HepG2 (cell line): ENCODE results near the gene CPT1A. TPM values are rescaled to one million over a fixed set of nuclear protein-coding genes. Genes with fewer than 3 reads are reported as not detected.

Experiments used
- ATAC-seq: fragments of 200-7000 bp; cut with Tn5 transposase; 3 replicates; pipeline ENCODE4 v1.9.1; 2020; ENCODE audit warnings: mild to moderate bottlenecking, moderate library complexity
- BruUV-seq: library from RNA; stranded (reverse); fragments of 400-500 nt; replicated peaks from 2 replicates; lab custom pipeline; 2021; lab: Mats Ljungman, UMichigan
- CTCF ChIA-PET: fragments of 300-600 bp; formaldehyde crosslinking; extraction: SDS; loops from one replicate; lab custom pipeline; 2021; ENCODE audit warnings: low total read pairs, inconsistent platforms, low intra/inter-chr PET ratio; lab: Yijun Ruan, JAX
- POLR2A ChIA-PET: fragments of 350-600 bp; sonication (Branson Sonifier 250); formaldehyde crosslinking; loops from one replicate; lab custom pipeline; 2020; ENCODE audit warnings: antibody characterized with exemption, inconsistent platforms; lab: Yijun Ruan, JAX
- DNase-seq: peaks from one replicate; pipeline ENCODE4 v3.0.0-alpha.2; 2015; ENCODE audit warnings: low spot score
- FAIRE-seq: peaks from 3 replicates; lab custom pipeline; 2011; peaks lifted over from hg19 to GRCh38; lab: Jason Lieb, UNC
- H2AFZ ChIP-seq: one replicate; pipeline ENCODE4 v1.6.1; 2011; ENCODE audit warnings: low read length, inconsistent platforms
- H3K27ac ChIP-seq: fragments of 300-600 bp; 3 replicates; pipeline ENCODE4 v1.8.0; 2011; ENCODE audit warnings: mixed run types, mild to moderate bottlenecking, mixed read lengths, low read length, inconsistent platforms; ENCODE audit not compliant: insufficient read depth; ENCODE audit errors: extremely low read length
- H3K27me3 ChIP-seq, 2 experiments: fragments of 200-600 bp in 1 of 2; 2 replicates in 1 of 2; 3 replicates in 1 of 2; pipeline versions ENCODE4 v1.6.0 to v1.8.0; 2011; ENCODE audit warnings: low read length in 2 of 2, mild to moderate bottlenecking in 2 of 2, moderate library complexity in 2 of 2, inconsistent platforms in 1 of 2; ENCODE audit not compliant: insufficient read depth in 2 of 2, control insufficient read depth in 1 of 2
- H3K36me3 ChIP-seq, 2 experiments: fragments of 200-600 bp in 1 of 2; replicated peaks in 1 of 2; 2 replicates in 1 of 2; 3 replicates in 1 of 2; pipeline versions ENCODE4 v1.5.1 to v1.8.0; 2011; ENCODE audit warnings: low read length in 2 of 2, inconsistent platforms in 1 of 2; ENCODE audit not compliant: insufficient read depth in 2 of 2, control insufficient read depth in 1 of 2
- H3K4me1 ChIP-seq: 2 replicates; pipeline ENCODE4 v1.5.1; 2012; ENCODE audit warnings: low read length, inconsistent platforms; ENCODE audit not compliant: insufficient read depth
- H3K4me2 ChIP-seq: 2 replicates; pipeline ENCODE4 v1.6.0; 2011; ENCODE audit warnings: low read depth, low read length, inconsistent platforms
- H3K4me3 ChIP-seq, 3 experiments: fragments of 200-600 bp in 1 of 3; sonication (generic), shearing (Covaris generic) in 1 of 3; replicated peaks in 1 of 3; 2 replicates each; pipeline ENCODE4 v1.5.1; 2011 to 2016; ENCODE audit warnings: low read length in 3 of 3, inconsistent platforms in 2 of 3, low read depth in 2 of 3, mild to moderate bottlenecking in 2 of 3, control low read depth in 1 of 3, mixed read lengths in 1 of 3; ENCODE audit not compliant: insufficient read depth in 1 of 3
- H3K79me2 ChIP-seq: one replicate; pipeline ENCODE4 v1.6.1; 2011; ENCODE audit warnings: low read length, inconsistent platforms; ENCODE audit not compliant: insufficient read depth
- H3K9ac ChIP-seq: 2 replicates; pipeline ENCODE4 v1.6.0; 2011; ENCODE audit warnings: mild to moderate bottlenecking, low read depth, low read length, inconsistent platforms; ENCODE audit not compliant: insufficient read depth
- H3K9me3 ChIP-seq: 2 replicates; pipeline ENCODE4 v1.5.1; 2012; ENCODE audit warnings: mild to moderate bottlenecking, low read length
- H4K20me1 ChIP-seq: 2 replicates; pipeline ENCODE4 v1.6.0; 2011; ENCODE audit warnings: inconsistent platforms, mild to moderate bottlenecking, low read length, moderate library complexity; ENCODE audit not compliant: insufficient read depth
- ARNT2 ChIP-seq: sonication (generic); formaldehyde crosslinking; IDR thresholded peaks from 2 replicates; pipeline ENCODE4 v1.8.0; 2022; ENCODE audit warnings: mild to moderate bottlenecking, low read depth, missing genetic modification reagents, moderate library complexity
- FOXA3 ChIP-seq: IDR thresholded peaks from 2 replicates; pipeline ENCODE4 v1.6.1; 2016; ENCODE audit warnings: missing genetic modification reagents, missing compliant biosample characterization
- HDAC2 ChIP-seq: sonication (generic); formaldehyde crosslinking; IDR thresholded peaks from 2 replicates; pipeline ENCODE4 v1.4.0; 2020; ENCODE audit warnings: missing genetic modification reagents
- KDM2A ChIP-seq: sonication (generic); formaldehyde crosslinking; IDR thresholded peaks from 2 replicates; pipeline ENCODE4 v1.4.0; 2020; ENCODE audit warnings: low read depth, missing genetic modification reagents, borderline replicate concordance
- ZBTB1 ChIP-seq: sonication (generic); formaldehyde crosslinking; IDR thresholded peaks from 2 replicates; pipeline ENCODE4 v1.4.0; 2020; ENCODE audit warnings: missing genetic modification reagents, borderline replicate concordance
- ZNF501 ChIP-seq: sonication (generic); formaldehyde crosslinking; IDR thresholded peaks from 2 replicates; pipeline ENCODE4 v1.5.1; 2020; ENCODE audit warnings: mild to moderate bottlenecking, moderate library complexity, missing genetic modification reagents
- ZNF557 ChIP-seq: sonication (generic); formaldehyde crosslinking; IDR thresholded peaks from 2 replicates; pipeline ENCODE4 v1.4.0; 2020; ENCODE audit warnings: missing genetic modification reagents
- ZNF607 ChIP-seq: sonication (generic); formaldehyde crosslinking; IDR thresholded peaks from 2 replicates; pipeline ENCODE4 v1.5.1; 2020; ENCODE audit warnings: missing genetic modification reagents, mild to moderate bottlenecking, borderline replicate concordance
- WGBS: methylation state at CpG from one replicate; pipeline ENCODE4 v1.1.6; 2017; ENCODE audit warnings: low lambda C conversion rate; 5-methylcytosine and 5-hydroxymethylcytosine counted together
- in situ Hi-C: cut with HindIII; loops from 2 replicates; pipeline ENCODE4 v1.10.0; 2017; ENCODE audit warnings: low pct_unique_long_range_greater_than_20kb; ENCODE audit not compliant: extremely low pct_ligation_motif_present
- intact Hi-C: fragments of 100-400 bp; cut with micrococcal nuclease; formaldehyde crosslinking; loops from one replicate; pipeline ENCODE4 v1.10.0; 2022; ENCODE audit not compliant: unreplicated experiment
- polyA plus RNA-seq, 8 experiments: library from polyadenylated mRNA; depleted of rRNA in 3 of 8; stranded (reverse) in 7 of 8; unstranded in 1 of 8; fragments of >200 nt; fragmentation: Illumina TruSeq in 4 of 8; extraction: Trizol in 4 of 8; gene quantifications; 2 replicates each; pipeline versions ENCODE4 v1.2.1 to v1.2.3, GENCODE V29; 2011 to 2016; ENCODE audit warnings: low read depth in 4 of 8, missing spikeins in 1 of 8, mixed read lengths in 1 of 8; ENCODE audit not compliant: insufficient read depth in 1 of 8
- total RNA-seq, 5 experiments: library from RNA; depleted of rRNA; stranded (reverse); fragments of >200 nt; fragmentation: Illumina TruSeq; extraction: Trizol; gene quantifications; 2 replicates each; pipeline ENCODE4 v1.2.3, GENCODE V29; 2016; ENCODE audit warnings: low read depth in 1 of 5
- TF ChIP-seq, protein P1 (sequence below): sonication (generic); formaldehyde crosslinking; IDR thresholded peaks from 2 replicates; pipeline ENCODE4 v1.5.1; 2020; ENCODE audit warnings: mild to moderate bottlenecking, missing genetic modification reagents, borderline replicate concordance
- TF ChIP-seq, protein P2 (sequence below): sonication (generic); formaldehyde crosslinking; IDR thresholded peaks from 2 replicates; pipeline ENCODE4 v1.9.0; 2022; ENCODE audit warnings: missing genetic modification reagents, mild to moderate bottlenecking, borderline replicate concordance
- TF ChIP-seq, protein P3 (sequence below): sonication (generic); formaldehyde crosslinking; IDR thresholded peaks from 2 replicates; pipeline ENCODE4 v1.8.1; 2023; ENCODE audit warnings: missing genetic modification reagents, mild to moderate bottlenecking, borderline replicate concordance
- TF ChIP-seq, protein P4 (sequence below): sonication (generic); formaldehyde crosslinking; IDR thresholded peaks from 2 replicates; pipeline ENCODE4 v1.5.0; 2020; ENCODE audit warnings: mild to moderate bottlenecking, missing genetic modification reagents
- TF ChIP-seq, protein P5 (sequence below): sonication (generic); formaldehyde crosslinking; IDR thresholded peaks from 2 replicates; pipeline ENCODE4 v1.5.0; 2020; ENCODE audit warnings: missing genetic modification reagents

Gene CPT1A
- total and polyA plus RNA-seq, 2 of the 13 experiments (the other 11 are each of a cell fraction or from before 2014, with no cell fraction given) = 7.0 to 7.1 TPM

DNA sequence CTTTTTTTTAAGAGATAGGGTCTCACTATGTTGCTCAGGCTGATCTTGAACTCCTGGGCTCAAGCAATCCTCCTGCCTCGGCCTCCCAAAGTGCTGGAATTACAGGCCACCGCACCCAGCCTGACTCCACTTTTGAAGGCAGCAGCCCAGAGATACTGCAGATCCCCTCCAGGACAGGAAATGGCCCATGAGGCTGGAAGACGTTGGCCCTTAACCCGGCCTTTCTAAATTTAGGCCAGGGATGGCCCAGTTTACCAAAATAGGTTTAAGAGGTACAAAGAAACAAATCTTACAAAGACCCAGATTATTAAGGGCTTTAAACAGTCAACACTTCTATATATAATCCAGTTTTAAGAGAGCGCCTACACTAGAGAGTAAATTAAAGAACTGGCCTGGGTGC lies 32.2 kb downstream of the CPT1A start (continued):
- no peak for TF ChIP-seq ZBTB1
- TF ChIP-seq FOXA3 (CRISPR knock-in tag) = no peak
- TF ChIP-seq, protein P1, sequence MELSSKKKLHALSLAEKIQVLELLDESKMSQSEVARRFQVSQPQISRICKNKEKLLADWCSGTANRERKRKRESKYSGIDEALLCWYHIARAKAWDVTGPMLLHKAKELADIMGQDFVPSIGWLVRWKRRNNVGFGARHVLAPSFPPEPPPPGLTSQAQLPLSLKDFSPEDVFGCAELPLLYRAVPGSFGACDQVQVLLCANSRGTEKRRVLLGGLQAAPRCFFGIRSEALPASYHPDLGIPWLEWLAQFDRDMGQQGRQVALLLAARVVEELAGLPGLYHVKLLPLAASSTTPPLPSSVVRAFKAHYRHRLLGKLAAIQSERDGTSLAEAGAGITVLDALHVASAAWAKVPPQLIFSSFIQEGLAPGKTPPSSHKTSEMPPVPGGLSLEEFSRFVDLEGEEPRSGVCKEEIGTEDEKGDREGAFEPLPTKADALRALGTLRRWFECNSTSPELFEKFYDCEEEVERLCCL (CRISPR knock-in tag) = no peak
- TF ChIP-seq HDAC2 (CRISPR knock-in tag) = no peak
- TF ChIP-seq, protein P2, sequence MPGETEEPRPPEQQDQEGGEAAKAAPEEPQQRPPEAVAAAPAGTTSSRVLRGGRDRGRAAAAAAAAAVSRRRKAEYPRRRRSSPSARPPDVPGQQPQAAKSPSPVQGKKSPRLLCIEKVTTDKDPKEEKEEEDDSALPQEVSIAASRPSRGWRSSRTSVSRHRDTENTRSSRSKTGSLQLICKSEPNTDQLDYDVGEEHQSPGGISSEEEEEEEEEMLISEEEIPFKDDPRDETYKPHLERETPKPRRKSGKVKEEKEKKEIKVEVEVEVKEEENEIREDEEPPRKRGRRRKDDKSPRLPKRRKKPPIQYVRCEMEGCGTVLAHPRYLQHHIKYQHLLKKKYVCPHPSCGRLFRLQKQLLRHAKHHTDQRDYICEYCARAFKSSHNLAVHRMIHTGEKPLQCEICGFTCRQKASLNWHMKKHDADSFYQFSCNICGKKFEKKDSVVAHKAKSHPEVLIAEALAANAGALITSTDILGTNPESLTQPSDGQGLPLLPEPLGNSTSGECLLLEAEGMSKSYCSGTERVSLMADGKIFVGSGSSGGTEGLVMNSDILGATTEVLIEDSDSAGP = no peak
- TF ChIP-seq ZNF557 (CRISPR knock-in tag) = no peak
- TF ChIP-seq KDM2A (CRISPR knock-in tag) = no peak

DNA sequence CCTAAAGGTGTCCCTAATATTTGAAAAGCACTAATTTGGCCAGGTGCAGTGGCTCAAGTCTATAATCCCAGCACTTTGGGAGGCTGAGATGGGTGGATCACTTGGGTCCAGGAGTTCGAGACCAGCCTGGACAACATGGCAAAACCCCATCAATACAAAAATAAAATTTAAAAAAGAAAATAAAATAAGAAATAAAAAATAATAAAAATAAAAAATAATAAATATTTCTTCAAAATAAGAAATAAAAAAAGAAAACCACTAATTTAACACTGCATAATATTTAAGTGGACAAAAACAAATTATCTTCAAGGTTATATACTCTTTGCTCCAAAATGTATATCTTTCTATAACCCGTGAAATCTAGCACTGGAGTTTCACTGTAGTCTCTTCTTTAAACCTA lies 32.9 kb downstream of the CPT1A start:
- no peaks in the 10 kb centered on the region for H3K4me1 ChIP-seq
- FAIRE-seq = no peak
- H2AFZ ChIP-seq = no peak overlapping the region
- H3K79me2 ChIP-seq = no peaks in the 10 kb centered on the region
- no TSS peak for BruUV-seq
- H3K4me3 ChIP-seq = no peak overlapping the region
- no peak overlapping the region for H3K4me2 ChIP-seq
- WGBS = 81% methylated on average over 2 of the region's 2 CpGs
- H3K9me3 ChIP-seq = no peaks in the 10 kb centered on the region
- H3K9ac ChIP-seq = no peak overlapping the region
- H3K36me3 ChIP-seq = peaks cover 0 to 3% of the 10 kb centered on the region in 2 experiments; a peak in 3 of 5 replicates
- CTCF ChIA-PET = no interaction called here
- H4K20me1 ChIP-seq = no peaks in the 10 kb centered on the region
- H3K27me3 ChIP-seq = no peaks in the 10 kb centered on the region
- intact Hi-C loops = loop anchor here (10.0 kb wide), 1 partner anchor 154 kb away; no protein-coding TSS in a partner anchor
- in situ Hi-C loops = no loop called here
- H3K27ac ChIP-seq = no peak overlapping the region
- POLR2A ChIA-PET = no interaction called here
- no peak for DNase-seq
- no peak for ATAC-seq
- TF ChIP-seq, protein P3, sequence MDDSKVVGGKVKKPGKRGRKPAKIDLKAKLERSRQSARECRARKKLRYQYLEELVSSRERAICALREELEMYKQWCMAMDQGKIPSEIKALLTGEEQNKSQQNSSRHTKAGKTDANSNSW (CRISPR knock-in tag) = no peak
- TF ChIP-seq, protein P4, sequence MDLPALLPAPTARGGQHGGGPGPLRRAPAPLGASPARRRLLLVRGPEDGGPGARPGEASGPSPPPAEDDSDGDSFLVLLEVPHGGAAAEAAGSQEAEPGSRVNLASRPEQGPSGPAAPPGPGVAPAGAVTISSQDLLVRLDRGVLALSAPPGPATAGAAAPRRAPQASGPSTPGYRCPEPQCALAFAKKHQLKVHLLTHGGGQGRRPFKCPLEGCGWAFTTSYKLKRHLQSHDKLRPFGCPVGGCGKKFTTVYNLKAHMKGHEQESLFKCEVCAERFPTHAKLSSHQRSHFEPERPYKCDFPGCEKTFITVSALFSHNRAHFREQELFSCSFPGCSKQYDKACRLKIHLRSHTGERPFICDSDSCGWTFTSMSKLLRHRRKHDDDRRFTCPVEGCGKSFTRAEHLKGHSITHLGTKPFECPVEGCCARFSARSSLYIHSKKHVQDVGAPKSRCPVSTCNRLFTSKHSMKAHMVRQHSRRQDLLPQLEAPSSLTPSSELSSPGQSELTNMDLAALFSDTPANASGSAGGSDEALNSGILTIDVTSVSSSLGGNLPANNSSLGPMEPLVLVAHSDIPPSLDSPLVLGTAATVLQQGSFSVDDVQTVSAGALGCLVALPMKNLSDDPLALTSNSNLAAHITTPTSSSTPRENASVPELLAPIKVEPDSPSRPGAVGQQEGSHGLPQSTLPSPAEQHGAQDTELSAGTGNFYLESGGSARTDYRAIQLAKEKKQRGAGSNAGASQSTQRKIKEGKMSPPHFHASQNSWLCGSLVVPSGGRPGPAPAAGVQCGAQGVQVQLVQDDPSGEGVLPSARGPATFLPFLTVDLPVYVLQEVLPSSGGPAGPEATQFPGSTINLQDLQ (CRISPR knock-in tag) = no peak
- TF ChIP-seq ZNF607 (CRISPR knock-in tag) (no peak), ZNF501 (CRISPR knock-in tag) (no peak), ARNT2 (CRISPR knock-in tag) (no peak)
- TF ChIP-seq, protein P5, sequence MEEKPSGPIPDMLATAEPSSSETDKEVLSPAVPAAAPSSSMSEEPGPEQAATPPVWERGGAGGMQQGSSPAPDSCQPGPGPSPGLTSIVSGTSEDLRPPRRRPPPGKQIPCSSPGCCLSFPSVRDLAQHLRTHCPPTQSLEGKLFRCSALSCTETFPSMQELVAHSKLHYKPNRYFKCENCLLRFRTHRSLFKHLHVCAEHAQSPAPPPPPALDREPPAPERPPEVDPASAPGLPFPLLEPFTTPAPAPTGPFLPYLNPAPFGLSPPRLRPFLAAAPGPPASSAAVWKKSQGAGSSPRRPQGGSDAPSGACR (CRISPR knock-in tag) = no peak
